Psoas muscle (tissue), 8 donors: ENCODE results near the gene RPS6KA2. TPM values are rescaled to one million over a fixed set of nuclear protein-coding genes. Genes with fewer than 3 reads are reported as not detected.
A peak's percentile ranks its signal among the peaks of the same experiment; 100 is the strongest.

Experiments used
- ATAC-seq, 4 donors: fragments of 200-7000 bp; cut with Tn5 transposase; one replicate each; pipeline ENCODE4 v1.9.1; 2020; ENCODE audit warnings: moderate library complexity in 3 of 4, mild to moderate bottlenecking in 2 of 4
- DNase-seq, 2 donors: peaks; one replicate each; pipeline ENCODE4 v3.0.0-alpha.2; 2020
- H3K27ac ChIP-seq: fragments of 200-600 bp; one replicate; pipeline ENCODE4 v1.8.0; 2022
- H3K27me3 ChIP-seq, 3 donors: fragments of 200-600 bp in 1 of 3; one replicate each; pipeline versions ENCODE4 v1.6.1 to v1.8.0; 2013 to 2022; ENCODE audit warnings: low read length in 2 of 3, mild to moderate bottlenecking in 2 of 3, moderate library complexity in 1 of 3; ENCODE audit not compliant: insufficient read depth in 3 of 3
- H3K36me3 ChIP-seq, 2 donors: fragments of 200-600 bp in 1 of 2; one replicate each; pipeline versions ENCODE4 v1.6.1 to v1.8.0; 2013 to 2022; ENCODE audit warnings: low read depth in 1 of 2, mild to moderate bottlenecking in 1 of 2, moderate library complexity in 1 of 2; ENCODE audit not compliant: insufficient read depth in 1 of 2
- H3K4me1 ChIP-seq: fragments of 200-600 bp; one replicate; pipeline ENCODE4 v1.8.0; 2022
- H3K4me3 ChIP-seq: fragments of 200-600 bp; one replicate; pipeline ENCODE4 v1.8.0; 2022; ENCODE audit warnings: mild to moderate bottlenecking
- H3K9me3 ChIP-seq: fragments of 200-600 bp; one replicate; pipeline ENCODE4 v1.8.0; 2022
- WGBS, 3 donors: extraction: QIAGEN DNeasy Blood & Tissue Kit; methylation state at CpG; one replicate each; pipeline versions ENCODE4 v1.1.6 to v1.1.7; 2013; 5-methylcytosine and 5-hydroxymethylcytosine counted together
- intact Hi-C, 2 donors: fragments of 100-400 bp; cut with DNase I; formaldehyde crosslinking; loops; one replicate each; pipeline versions ENCODE4 v1.11.0 to v1.14.2; 2022
- long read RNA-seq, 2 donors: library from polyadenylated mRNA; unstranded; transcript quantifications; one replicate each; pipeline ENCODE4 v2.0.0, GENCODE V29; 2021
- polyA plus RNA-seq, 3 donors: library from polyadenylated mRNA; stranded (reverse); fragments of 200-250 nt; gene quantifications; one replicate each; pipeline ENCODE4 v1.2.3, GENCODE V29; 2013
- total RNA-seq, 4 donors: library from RNA; stranded (reverse); fragmentation: NEBNext Ultra II Directional in 2 of 4; extraction: Animal tissue kit (Norgen Biotek cat#: 25700) in 2 of 4; gene quantifications; one replicate each; pipeline versions ENCODE4 v1.2.1 to v1.2.4, GENCODE V29; 2021 to 2023
- TF ChIP-seq, protein P1 (sequence below): fragments of 200-600 bp; IDR thresholded peaks from one replicate; pipeline ENCODE4 v1.8.0; 2022; ENCODE audit warnings: antibody characterized with exemption
- donor health status: healthy with polysubstance abuse.
- donor health status: DM: no; HTN: no; CAD: no; lungs with moderate emphysema.
- donor health status: Bipolar disorder and iron deficiency.
- donor health status: healthy.
- donor health status: DM: yes; HTN: yes; CAD: no.
- donor health status: DM: no; HTN: no; CAD: no.
- donor health status: DM: no; HTN: no; CAD: no.
- donor health status: DM: yes; HTN: yes; CAD: no.

RPS6KA2 gene
- total RNA-seq (10 to 100 TPM; 14.2 to 40.4 (median 28.4) TPM), polyA plus RNA-seq (10 to 100 TPM in 1 of 3 donors, 1 to 10 TPM in 2; 7.8 to 26.7 (median 8.0) TPM)
- long read RNA-seq, donor 1, full-length matches to known transcripts = 11 of 22 reads
- long read RNA-seq, donor 1, partial matches to known transcripts = 0 of 22 reads
- long read RNA-seq, donor 1, other reads (novel, unspliced or antisense) = 11 of 22 reads
- long read RNA-seq, donor 2, full-length matches to known transcripts = 22 of 83 reads
- long read RNA-seq, donor 2, partial matches to known transcripts = 43 of 83 reads
- long read RNA-seq, donor 2, other reads (novel, unspliced or antisense) = 18 of 83 reads

DNA sequence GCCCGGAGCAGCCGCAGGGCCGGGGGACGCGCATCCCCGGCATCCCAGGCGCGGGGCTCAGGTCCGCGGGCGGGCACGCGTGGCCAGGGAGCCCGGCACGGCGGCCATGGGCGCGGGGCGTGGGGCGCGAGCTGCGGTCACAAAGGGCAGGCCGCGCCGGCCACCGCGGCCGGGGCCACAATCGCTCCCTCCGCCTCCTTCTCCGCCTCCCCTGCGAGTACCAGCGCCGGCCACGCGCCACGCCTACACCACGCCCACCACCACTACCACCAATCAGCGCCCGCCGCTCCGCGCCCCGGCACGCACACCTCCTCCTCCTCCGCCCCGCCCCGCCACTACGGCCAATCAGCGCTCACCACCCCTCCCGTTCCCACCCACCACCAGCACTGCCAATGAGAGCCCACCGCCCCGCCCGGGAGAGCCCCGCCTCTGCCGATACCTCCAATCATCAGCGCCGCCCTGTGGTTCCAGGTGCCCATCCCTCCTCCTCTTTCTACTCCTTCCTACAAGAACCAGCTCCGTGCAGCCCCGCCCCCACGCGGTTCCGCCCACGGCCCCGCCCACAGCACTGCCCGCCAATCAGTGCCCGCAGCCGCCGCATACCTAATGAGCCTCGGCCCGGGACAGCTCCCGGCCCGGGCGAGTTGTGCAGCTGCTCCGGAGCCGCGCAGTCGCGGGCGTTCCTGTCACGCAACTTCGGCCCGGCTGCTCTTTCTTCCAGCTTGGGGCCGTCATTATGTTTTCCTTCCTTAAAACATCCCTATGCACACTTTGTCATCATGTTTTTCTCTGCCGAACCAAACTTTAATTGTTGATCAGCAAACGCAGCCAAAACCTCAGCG, at the start of gene RPS6KA2:
Gene RPS6KA2, minus strand, starts transcription at position 219 of the 842 bp plus-strand sequence. CDS start 232 bp downstream, outside the sequence.
- ATAC-seq (peak; percentile 92 to 94 (median 93)), DNase-seq (peak; percentile 100)
- TF ChIP-seq, protein P1, sequence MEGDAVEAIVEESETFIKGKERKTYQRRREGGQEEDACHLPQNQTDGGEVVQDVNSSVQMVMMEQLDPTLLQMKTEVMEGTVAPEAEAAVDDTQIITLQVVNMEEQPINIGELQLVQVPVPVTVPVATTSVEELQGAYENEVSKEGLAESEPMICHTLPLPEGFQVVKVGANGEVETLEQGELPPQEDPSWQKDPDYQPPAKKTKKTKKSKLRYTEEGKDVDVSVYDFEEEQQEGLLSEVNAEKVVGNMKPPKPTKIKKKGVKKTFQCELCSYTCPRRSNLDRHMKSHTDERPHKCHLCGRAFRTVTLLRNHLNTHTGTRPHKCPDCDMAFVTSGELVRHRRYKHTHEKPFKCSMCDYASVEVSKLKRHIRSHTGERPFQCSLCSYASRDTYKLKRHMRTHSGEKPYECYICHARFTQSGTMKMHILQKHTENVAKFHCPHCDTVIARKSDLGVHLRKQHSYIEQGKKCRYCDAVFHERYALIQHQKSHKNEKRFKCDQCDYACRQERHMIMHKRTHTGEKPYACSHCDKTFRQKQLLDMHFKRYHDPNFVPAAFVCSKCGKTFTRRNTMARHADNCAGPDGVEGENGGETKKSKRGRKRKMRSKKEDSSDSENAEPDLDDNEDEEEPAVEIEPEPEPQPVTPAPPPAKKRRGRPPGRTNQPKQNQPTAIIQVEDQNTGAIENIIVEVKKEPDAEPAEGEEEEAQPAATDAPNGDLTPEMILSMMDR = no peak
- intact Hi-C loops = loop anchor here (5.0 kb wide), 2 partner anchors 65 to 70 kb away; no protein-coding TSS in a partner anchor
- Histone ChIP-seq H3K4me1 (peaks cover 49% of the 10 kb centered on the region), H3K36me3 (no peaks in the 10 kb centered on the region), H3K9me3 (no peaks in the 10 kb centered on the region), H3K27ac (peak within 1 kb of the TSS; percentile 98), H3K4me3 (peak within 1 kb of the TSS; percentile 82), H3K27me3 (no peaks in the 10 kb centered on the region)
- WGBS, 3 donors = 0 to 1% (median 1%) methylated on average over 46 to 87 of the region's 87 CpGs

DNA sequence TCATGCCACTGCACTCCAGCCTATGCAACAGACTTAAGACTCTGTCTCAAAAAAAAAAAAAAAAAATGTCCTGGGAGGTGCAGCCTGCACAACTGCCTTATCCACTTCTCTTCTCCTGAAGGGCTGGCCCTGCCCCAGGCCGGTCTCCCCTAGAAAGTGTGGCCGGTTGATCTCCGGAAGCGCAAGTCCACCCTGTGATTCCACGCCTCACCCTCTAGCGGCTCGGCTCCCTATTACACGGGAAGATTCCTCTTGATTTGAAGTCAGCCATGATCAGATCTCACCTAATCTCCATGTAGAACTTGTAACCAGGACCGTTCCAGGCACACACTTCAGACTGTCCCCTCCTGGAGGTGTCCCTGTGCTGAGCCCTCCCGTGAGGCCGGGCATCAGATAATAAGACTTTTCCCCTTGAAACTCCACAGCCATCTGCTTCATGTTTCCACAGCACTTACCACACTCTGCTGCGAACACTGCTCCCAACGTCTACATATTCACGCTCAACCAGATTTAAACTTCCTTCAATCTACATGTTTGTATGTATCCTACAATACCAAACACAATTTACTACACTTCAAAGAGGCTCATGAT, 49.3 kb upstream of the RPS6KA2 start:
- ATAC-seq = no peak
- Histone ChIP-seq H3K27ac (no peak overlapping the region), H3K36me3 (no peaks in the 10 kb centered on the region), H3K4me3 (no peak overlapping the region), H3K27me3 (no peaks in the 10 kb centered on the region), H3K4me1 (peaks cover 14% of the 10 kb centered on the region), H3K9me3 (no peaks in the 10 kb centered on the region)
- no peak for DNase-seq
- 94 to 96% (median 94%) methylated on average over 14 of the region's 14 CpGs for WGBS, 3 donors
- intact Hi-C loops = no loop called here
- TF ChIP-seq, protein P1 = no peak

DNA sequence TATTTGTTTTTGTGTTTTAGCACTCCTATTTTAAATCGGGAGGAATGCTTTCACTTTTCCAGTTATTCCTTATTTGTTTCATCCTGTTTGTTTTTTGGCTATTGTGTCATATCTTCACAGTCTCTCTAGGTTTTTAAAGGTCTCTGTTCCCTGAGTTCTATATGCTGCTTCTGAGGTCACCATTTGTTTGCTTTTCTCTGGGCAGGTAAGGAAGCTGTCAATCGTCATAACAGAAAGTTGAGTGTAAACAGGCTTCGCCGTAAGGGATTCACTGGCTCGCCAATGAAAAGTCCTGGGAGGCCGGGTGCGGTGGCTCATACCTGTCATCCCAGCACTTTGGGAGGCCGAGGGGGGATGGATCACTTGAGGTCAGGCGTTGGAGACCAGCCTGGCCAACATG, 48.7 kb upstream of the RPS6KA2 start:
- no peak for ATAC-seq

DNA sequence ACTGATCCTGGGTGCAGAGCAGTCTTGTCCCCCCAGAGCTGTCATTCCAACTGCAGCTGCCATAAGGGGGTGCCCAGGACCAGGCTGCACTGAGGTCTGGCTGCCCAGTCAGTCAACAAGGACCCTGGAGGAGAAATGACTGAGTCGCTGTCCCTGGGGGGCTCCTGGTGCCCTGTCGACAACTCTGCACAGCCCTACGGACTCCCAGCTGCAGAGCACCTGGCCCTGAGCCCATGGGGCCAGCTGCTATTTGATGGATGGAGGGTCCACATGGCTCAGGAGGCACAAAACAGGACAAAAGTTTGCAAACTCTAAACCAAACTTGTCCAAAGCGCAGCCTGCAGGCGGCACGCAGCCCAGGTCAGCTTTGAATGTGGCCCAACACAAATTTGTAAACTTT, 46.3 kb upstream of the RPS6KA2 start:
- WGBS, 3 donors = 65 to 67% (median 66%) methylated on average over 6 of the region's 6 CpGs
- no peak for DNase-seq
- intact Hi-C loops = no loop called here
- Histone ChIP-seq H3K4me3 (no peak overlapping the region), H3K27ac (no peak overlapping the region), H3K27me3 (no peaks in the 10 kb centered on the region), H3K36me3 (no peaks in the 10 kb centered on the region), H3K4me1 (peaks cover 14% of the 10 kb centered on the region), H3K9me3 (no peaks in the 10 kb centered on the region)
- TF ChIP-seq, protein P1 = no peak
- no peak for ATAC-seq

More for the DNA sequence above, 48.7 kb upstream of the RPS6KA2 start:
- TF ChIP-seq, protein P1 = no peak
- H3K4me3 ChIP-seq = no peak overlapping the region
- H3K27me3 ChIP-seq = no peaks in the 10 kb centered on the region
- peaks cover 14% of the 10 kb centered on the region for H3K4me1 ChIP-seq
- no peak overlapping the region for H3K27ac ChIP-seq
- no peaks in the 10 kb centered on the region for H3K9me3 ChIP-seq
- DNase-seq = no peak
- WGBS, 3 donors = 90 to 97% (median 93%) methylated on average over 9 of the region's 9 CpGs
- no peaks in the 10 kb centered on the region for H3K36me3 ChIP-seq
- intact Hi-C loops = no loop called here
